HL-60/S4 (cell line): Measurements from ENCODE around the gene CLDN6.
"Not testable (repeated sequence)": the region's sequence is repeated elsewhere in the genome, so short reads cannot be mapped to it uniquely, and the experiment has no call there.

ENCODE experiments used
- in situ Hi-C: fragments of 300-500 bp; cut with MboI; formaldehyde crosslinking; loops from 2 replicates; pipeline ENCODE4 v1.14.3; 2022; ENCODE audit warnings: low sequenced_read_pairs

Gene CLDN6

GRCh38 chr16:3052571-3053329 is 34.8 kb upstream of the CLDN6 start:
- in situ Hi-C loops, result not testable (repeated sequence)

GRCh38 chr16:3051494-3051893 is 33.5 kb upstream of the CLDN6 start:
- in situ Hi-C loops, result no loop called here

- in situ Hi-C loops, result no loop called here
Measured at GRCh38 chr16:3051009-3051408, 33.0 kb upstream of the CLDN6 start.

GRCh38 chr16:3050487-3050886 is 32.5 kb upstream of the CLDN6 start:
- in situ Hi-C loops, result no loop called here

GRCh38 chr16:3049921-3050481 is 32.0 kb upstream of the CLDN6 start:
- in situ Hi-C loops, result no loop called here

GRCh38 chr16:3047387-3047720 is 29.4 kb upstream of the CLDN6 start:
- in situ Hi-C loops, result no loop called here

GRCh38 chr16:3046641-3047386 is 28.8 kb upstream of the CLDN6 start:
- in situ Hi-C loops, result no loop called here

- in situ Hi-C loops, result no loop called here
Measured at GRCh38 chr16:3045758-3046640, 28.0 kb upstream of the CLDN6 start, which contains the start of gene MMP25. Gene MMP25 (plus strand): TSS chr16:3046561. CDS start chr16:3046918, 357 bp downstream.

GRCh38 chr16:3044708-3045107 is 26.7 kb upstream of the CLDN6 start:
- in situ Hi-C loops, result no loop called here

GRCh38 chr16:3042376-3042775 is 24.4 kb upstream of the CLDN6 start:
- in situ Hi-C loops, result no loop called here

GRCh38 chr16:3038896-3039295 is 20.9 kb upstream of the CLDN6 start:
- in situ Hi-C loops, result no loop called here

GRCh38 chr16:3038256-3038655 is 20.3 kb upstream of the CLDN6 start:
- in situ Hi-C loops, result no loop called here

- in situ Hi-C loops, result no loop called here
Measured at GRCh38 chr16:3036726-3037315, 18.8 kb upstream of the CLDN6 start, which contains the start of gene BICDL2. Gene BICDL2 (minus strand): TSS chr16:3036944. CDS start chr16:3035496, 1,448 bp downstream.

- in situ Hi-C loops, result no loop called here
Measured at GRCh38 chr16:3035972-3036725, 18.2 kb upstream of the CLDN6 start.

- in situ Hi-C loops, result no loop called here
Measured at GRCh38 chr16:3035289-3035971, 17.4 kb upstream of the CLDN6 start.

GRCh38 chr16:3032624-3033023 is 14.6 kb upstream of the CLDN6 start:
- in situ Hi-C loops, result no loop called here

GRCh38 chr16:3030222-3031212 is 12.5 kb upstream of the CLDN6 start:
- in situ Hi-C loops, result no loop called here
